ENCODE data around the gene CDK5RAP2.
A peak's percentile ranks its signal among the peaks of the same experiment; 100 is the strongest.

CDK5RAP2 gene

GRCh38 chr9:120482424-120483186 is 97.4 kb downstream of the CDK5RAP2 start:
- no peak for DNase-seq (ENCODE audit: low read depth in 2 of 2)
- no peak for TF ChIP-seq CTCF (IDR thresholded peaks at IDR 0.05; ENCODE audit: low read depth, low read length)
- no peak overlapping the region for H3K4me3 ChIP-seq (replicated peaks in 1 of 2; ENCODE audit: low read depth in 2 of 2, low read length in 2 of 2)

- no peak for DNase-seq (ENCODE audit: low read depth in 2 of 2)
- H3K4me3 ChIP-seq (replicated peaks in 1 of 2; ENCODE audit: low read depth in 2 of 2, low read length in 2 of 2) = no peak overlapping the region
- no peak for TF ChIP-seq CTCF (IDR thresholded peaks at IDR 0.05; ENCODE audit: low read depth, low read length)
Measured at GRCh38 chr9:120481846-120482245, 98.1 kb downstream of the CDK5RAP2 start.

- H3K4me3 ChIP-seq (replicated peaks in 1 of 2; ENCODE audit: low read depth in 2 of 2, low read length in 2 of 2) = no peak overlapping the region
- peak in 1 of 2 donors; percentile 73 for DNase-seq (ENCODE audit: low read depth in 2 of 2)
- no peak for TF ChIP-seq CTCF (IDR thresholded peaks at IDR 0.05; ENCODE audit: low read depth, low read length)
Measured at GRCh38 chr9:120481248-120481647, 98.7 kb downstream of the CDK5RAP2 start.

- peak in 1 of 2 donors; percentile 43 for DNase-seq (ENCODE audit: low read depth in 2 of 2)
- no peak for TF ChIP-seq CTCF (IDR thresholded peaks at IDR 0.05; ENCODE audit: low read depth, low read length)
Measured at GRCh38 chr9:120480707-120481106, 99.3 kb downstream of the CDK5RAP2 start.

GRCh38 chr9:120478208-120478607 is 101.8 kb downstream of the CDK5RAP2 start:
- TF ChIP-seq CTCF (IDR thresholded peaks at IDR 0.05; ENCODE audit: low read depth, low read length) = no peak
- DNase-seq (ENCODE audit: low read depth in 2 of 2) = peak; percentile 72 to 79
- H3K4me3 ChIP-seq (replicated peaks in 1 of 2; ENCODE audit: low read depth in 2 of 2, low read length in 2 of 2) = no peak overlapping the region

More at GRCh38 chr9:120480707-120481106, 99.3 kb downstream of the CDK5RAP2 start:
- no peak overlapping the region for H3K4me3 ChIP-seq (replicated peaks in 1 of 2; ENCODE audit: low read depth in 2 of 2, low read length in 2 of 2)

- peak; percentile 94 to 95 for DNase-seq (ENCODE audit: low read depth in 2 of 2)
- H3K4me3 ChIP-seq (replicated peaks in 1 of 2; ENCODE audit: low read depth in 2 of 2, low read length in 2 of 2) = no peak overlapping the region
- TF ChIP-seq CTCF (IDR thresholded peaks at IDR 0.05; ENCODE audit: low read depth, low read length) = peak; percentile 100
Measured at GRCh38 chr9:120477534-120478001, 102.4 kb downstream of the CDK5RAP2 start.

All from cardiac fibroblast (primary cell).